Kidney tubule cell (primary cell): ENCODE data around the gene PARP9.

Experiments used
- DNase-seq: peaks from one replicate; pipeline ENCODE4 v3.0.0-alpha.2; 2018; ENCODE audit warnings: low spot score

The PARP9 gene

DNA sequence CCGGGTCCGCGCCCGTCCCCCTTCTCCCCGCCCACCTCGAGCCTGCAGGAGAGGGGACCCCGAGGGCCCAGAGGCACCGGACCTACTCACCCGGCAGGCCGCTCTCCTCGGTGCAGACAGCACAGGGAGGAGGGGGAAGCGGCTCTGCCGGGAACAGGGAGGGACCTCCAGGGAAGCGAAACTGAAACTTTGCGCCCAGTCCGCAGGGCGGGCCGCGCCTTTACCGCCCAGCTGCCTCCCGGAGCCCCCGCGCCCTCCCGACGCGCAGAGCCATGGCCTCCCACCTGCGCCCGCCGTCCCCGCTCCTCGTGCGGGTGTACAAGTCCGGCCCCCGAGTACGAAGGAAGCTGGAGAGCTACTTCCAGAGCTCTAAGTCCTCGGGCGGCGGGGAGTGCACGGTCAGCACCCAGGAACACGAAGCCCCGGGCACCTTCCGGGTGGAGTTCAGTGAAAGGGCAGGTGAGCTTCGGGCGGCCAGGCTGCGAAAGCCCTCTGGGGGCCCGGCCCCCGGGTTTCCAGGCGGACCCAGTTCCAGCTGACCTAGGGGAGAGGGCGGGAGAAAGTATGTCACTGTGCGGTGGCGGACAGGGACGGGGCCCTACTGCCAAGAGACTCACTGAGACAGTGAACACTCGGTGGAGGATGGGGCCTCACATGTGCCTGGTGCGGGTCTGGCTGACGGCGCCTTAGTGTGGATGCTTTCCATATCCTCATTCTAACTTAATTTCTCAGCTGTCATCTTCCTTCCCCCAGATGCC is at the start of gene PARP9, which contains the start of gene DTX3L:
TSS of gene PARP9 (minus strand) at position 146 of the 758 bp plus-strand sequence. CDS start 4,680 bp downstream, outside the sequence.
TSS of gene DTX3L (plus strand) at position 184 of the 758 bp plus-strand sequence. CDS start at position 273, 89 bp downstream.
- DNase-seq: peak; percentile 85

- DNase-seq: no peak
These were observed 48.6 kb upstream of the PARP9 start for GRCh38 chr3:122612696-122613095.

DNA sequence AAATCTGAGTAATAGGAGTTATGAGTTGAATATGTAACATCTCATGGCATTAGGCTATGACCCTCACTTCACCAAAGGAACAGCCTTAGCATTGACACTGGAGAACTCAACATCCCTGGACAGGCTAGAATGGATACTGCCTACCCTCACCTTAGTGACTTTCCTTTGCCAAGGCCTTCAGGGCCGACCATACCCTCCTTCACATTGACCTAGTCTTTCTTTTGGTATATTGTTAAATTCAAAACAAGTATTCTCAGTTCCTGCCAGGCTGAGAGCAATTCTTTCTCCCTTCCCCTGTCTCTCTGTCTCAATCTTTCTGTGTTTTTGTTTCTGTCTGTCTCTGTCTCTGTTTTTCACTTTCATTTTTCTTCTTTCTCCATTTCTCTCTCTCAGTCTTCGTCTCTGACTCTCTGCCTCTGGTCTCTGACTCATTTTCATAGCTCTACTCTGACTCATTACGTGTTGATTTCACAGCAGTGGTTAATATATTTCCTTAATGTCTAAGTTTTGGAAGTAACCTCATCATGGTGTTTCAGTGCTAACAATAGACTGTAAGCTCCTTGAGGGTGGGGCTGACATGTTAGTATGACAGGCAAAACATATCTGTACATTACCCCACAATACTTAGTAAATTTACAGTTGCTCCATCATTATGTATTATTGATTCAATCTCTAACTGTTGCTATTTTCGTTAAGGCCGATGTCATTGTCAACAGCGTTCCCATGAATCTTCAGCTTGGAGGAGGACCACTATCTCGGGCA is 45.9 kb upstream of the PARP9 start:
- DNase-seq: peak; percentile 90

DNA sequence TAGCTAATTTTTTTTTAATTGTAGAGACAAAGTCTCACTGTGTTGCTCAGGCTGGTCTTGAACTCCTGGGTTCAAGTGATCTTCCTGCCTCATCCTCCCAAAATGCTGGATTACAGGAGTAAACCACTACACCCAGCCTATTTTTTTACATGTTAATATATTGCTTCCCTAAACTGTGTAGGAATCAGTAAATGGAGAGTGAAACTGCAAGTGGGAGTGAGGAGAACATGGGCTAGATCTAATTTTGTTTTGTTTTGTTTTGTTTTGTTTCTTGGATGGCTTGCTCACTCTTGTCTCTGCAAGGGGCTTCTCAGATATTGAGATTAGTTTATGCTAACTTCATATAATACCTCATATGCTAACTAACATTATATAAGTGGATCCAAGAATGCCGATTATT is 44.8 kb upstream of the PARP9 start:
- no peak for DNase-seq

GRCh38 chr3:122606330-122606729 is 42.2 kb upstream of the PARP9 start:
- no peak for DNase-seq

DNA sequence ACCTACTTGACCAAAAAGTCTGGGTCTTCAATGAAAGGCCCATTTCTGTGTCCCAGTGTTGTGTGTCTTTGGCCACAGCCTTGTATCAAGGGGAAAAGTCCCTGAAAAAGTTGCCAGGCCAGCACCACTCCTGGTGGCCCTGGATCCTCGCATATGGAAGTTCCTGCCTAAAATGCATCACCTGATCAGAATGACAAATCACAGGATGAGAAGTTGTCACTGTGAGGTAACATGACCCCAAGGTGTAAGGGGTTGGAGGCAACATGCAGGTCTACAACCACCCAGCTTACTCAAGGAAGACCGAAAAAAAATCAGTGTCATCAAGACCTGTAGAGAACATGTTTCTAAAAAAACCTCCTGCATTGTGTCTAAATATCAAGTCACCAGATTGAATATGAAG is 39.0 kb upstream of the PARP9 start:
- DNase-seq: no peak

DNA sequence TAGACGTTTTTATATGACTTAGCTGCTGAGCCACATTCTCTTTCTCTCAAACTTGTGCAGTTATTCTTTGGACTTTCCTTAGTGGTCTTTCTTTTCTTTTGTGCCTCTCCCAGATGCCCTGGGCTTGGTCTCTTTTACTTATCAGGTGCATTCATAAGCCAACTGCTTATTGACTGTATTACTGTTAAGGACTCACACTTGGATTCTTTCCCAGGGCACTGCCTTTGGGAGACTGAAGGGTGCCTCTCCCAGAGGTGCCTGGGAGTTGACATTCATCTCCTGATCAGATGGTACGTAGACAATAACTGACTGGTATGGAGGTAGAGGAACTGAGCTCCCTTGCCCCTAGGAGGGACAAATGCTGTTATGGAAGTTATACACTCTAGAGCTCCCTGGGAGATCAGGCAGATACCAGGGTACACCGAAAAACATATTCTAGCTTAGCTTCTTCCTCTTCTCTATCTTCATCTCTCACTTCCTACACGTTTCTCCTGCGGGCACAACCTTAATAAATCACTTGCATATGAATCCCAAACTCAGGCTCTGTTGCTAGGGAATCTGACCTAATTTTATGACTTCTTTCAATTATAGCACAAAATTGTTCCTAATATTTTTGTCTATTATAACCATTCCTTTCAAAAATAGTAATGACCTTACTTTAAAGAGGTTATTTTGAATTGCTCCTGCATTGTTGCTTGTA is 38.1 kb upstream of the PARP9 start:
- no peak for DNase-seq

GRCh38 chr3:122598556-122598955 is 34.5 kb upstream of the PARP9 start:
- DNase-seq: no peak

DNA sequence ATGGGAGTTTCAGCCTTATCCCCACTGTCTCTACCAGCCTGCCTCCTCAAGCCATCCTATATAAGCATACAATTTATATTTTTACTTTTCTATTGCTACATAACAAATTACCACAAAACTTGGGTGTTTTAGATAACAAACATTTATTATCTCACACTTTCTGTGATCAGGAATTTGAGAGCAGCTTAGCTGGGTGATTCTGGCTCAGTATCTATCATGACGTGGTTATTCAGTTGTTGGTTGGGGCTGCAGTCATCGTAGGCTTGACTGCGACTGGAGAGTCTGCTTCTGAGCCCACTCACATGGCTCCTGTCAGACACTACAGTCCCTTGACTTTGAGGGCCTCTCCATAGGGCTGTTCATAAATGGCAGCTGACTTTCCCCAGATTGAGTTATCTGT is 34.1 kb upstream of the PARP9 start:
- no peak for DNase-seq

DNA sequence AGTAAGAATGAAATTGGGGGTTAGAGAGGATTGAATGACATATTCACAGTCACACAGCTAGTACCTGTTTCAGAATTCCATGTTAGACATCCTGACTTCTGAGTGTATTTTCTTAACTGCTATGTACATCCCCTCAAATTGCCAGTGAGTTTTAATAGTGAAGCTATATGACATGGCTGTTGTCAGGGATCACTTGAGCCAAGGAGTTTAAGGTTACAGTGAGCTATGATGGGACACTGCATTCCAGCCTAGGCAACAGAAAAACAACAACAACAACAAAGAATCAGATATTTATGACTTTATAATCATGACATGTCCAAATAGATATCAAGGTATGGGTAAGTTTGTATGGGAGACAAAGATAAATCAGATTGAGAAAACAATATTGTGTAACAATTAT is 29.9 kb upstream of the PARP9 start:
- DNase-seq: no peak

DNA sequence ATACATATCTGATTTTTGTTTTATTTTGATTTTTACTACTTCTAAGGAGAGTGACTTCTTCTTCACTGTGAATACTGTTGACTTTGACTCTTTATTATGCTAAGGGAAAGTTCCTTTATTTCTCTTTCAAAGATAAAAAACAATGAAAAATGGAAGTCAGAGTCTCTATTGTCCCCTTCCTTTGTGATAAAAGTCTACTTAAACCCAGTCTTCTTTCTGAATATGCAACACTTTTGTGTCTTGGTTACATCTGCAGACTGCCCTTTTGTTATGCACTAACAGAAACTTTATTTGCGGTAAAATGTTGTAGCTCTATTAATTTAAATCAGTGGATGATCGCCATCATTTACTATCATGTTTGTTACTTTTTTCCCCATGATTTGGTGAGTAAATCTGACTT is 26.5 kb upstream of the PARP9 start:
- DNase-seq: no peak

DNA sequence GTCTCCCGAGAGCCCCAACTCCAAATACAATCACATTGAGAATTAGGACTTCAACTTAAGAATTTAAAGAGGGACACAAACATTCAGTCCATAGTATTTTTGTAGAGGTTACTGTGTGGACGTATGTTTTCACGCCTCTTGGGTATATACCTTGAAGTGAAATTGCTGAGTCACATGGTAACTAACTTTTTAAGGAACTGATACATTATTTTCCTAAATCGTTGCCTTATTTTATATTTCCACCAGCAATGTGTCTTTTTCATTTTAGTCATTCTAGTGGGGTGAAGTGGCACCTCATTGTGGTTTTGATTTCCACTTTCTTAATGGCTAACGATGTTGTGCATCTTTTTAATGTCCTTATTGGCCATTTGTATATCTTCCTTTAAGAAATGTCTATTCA is 25.2 kb upstream of the PARP9 start:
- no peak for DNase-seq

- no peak for DNase-seq
These were observed 23.5 kb upstream of the PARP9 start for GRCh38 chr3:122587572-122587971.

DNA sequence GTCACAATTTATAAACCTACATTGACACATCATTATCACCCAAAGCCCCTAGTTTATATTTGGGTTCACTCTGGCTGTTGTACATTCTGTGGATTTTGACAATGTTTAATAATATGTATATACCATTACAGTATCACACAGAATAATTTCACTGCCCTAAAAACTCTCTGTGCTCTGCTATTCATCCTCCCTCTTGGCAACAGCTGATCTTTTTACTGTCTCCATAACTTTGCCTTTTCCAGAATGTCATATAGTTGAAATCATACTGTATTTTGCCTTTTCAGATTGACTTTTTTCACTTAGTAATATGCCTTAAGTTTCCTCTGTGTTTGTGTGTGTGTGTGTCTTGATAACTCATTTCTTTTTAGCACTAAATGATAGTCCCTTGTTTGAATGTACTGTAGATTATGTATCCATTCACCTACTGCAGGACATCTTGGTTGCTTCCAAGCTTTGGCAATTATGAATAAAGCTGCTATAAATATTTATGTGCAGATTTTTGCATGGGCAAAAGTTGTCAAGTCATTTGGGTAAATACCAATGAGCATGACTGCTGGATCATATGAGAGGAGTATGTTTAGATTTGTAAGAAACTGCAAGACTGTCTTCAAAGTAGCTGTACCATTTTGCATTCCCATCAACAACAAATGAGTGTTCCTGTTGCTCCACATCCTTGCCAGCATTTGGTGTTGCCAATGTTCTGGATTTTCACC is 22.8 kb upstream of the PARP9 start:
- DNase-seq: no peak

GRCh38 chr3:122586098-122586497 is 22.0 kb upstream of the PARP9 start:
- no peak for DNase-seq

DNA sequence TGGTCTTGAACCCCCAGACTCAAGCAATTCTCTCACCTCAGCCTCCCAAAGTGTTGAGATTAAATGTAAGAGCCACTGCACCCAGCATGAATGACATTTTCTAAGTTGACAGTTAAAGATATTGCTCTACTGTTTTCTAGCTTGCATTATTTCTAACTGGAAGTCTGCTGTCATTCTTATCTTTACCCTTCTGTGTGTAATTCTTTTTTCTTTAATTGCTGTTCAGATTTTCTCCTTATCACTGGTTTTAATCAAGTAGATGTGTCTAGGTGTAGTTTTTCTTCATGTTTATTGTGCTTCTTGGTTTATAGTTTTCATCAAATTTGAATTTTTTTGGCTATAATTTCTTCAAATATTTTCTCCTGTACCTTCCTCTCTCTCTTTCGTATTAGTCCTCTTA is 18.3 kb upstream of the PARP9 start:
- DNase-seq: no peak

GRCh38 chr3:122581622-122582021 is 17.5 kb upstream of the PARP9 start:
- DNase-seq: no peak

DNA sequence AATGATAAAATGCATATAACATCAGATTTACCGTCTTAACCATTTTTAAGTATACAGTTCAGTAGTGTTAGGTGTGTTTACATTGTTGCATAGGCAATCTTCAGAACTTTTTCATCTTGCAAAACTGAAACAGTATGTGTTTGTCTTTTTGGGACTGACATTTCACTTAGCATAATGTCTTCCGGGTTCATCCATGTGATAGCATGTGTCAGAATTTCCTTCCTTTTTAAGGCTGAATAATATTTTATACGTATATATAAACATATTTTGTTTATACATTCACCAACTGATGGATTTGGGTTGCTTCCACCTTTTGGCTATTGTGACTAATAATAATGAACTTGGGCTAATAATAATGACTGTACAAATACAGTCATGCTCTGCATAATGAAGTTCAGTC is 16.4 kb upstream of the PARP9 start:
- no peak for DNase-seq

GRCh38 chr3:122578069-122578740 is 14.1 kb upstream of the PARP9 start:
- DNase-seq: no peak

DNA sequence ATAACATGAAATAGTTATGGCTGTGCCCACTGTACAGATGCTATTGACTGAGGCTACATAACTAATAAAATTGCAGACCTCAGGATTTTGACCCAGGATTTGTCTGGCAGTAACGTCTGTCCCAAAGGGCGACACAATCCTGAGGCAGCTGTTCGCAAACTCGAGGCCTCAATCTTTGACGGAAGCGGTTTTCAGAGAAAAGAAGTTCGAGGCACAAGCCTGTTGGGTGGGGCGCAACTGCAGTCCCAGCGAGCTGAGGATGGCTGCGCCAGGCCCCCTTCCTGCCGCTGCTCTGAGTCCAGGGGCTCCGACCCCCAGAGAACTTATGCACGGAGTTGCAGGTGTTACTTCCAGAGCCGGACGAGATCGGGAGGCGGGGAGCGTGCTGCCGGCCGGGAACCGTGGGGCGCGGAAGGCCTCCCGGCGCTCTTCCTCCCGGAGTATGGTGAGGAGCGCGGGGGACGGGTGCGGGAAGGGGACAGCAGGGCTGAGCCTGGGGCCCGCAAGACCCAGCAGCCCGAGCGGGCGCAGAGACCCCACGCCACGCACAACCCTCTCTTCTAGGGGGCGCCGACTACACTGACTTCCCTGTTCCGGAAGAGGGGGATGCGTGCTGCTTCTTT is 13.4 kb upstream of the PARP9 start, which contains the start of gene PARP15:
TSS of gene PARP15 (plus strand) at position 242 of the 623 bp plus-strand sequence. CDS start at position 260, 18 bp downstream.
- no peak for DNase-seq
